Mucosa of rectum (tissue), 2 donors: ENCODE measurements around the gene BICD1.

Experiments
- H3K27ac ChIP-seq, 2 donors: one replicate each; pipeline ENCODE4 v1.7.0; 2013; ENCODE audit warnings: inconsistent platforms in 2 of 2, low read depth in 2 of 2, low read length in 2 of 2
- H3K27me3 ChIP-seq, 2 donors: one replicate each; pipeline ENCODE4 v1.7.0; 2013; ENCODE audit warnings: low read length in 2 of 2; ENCODE audit not compliant: control insufficient read depth in 2 of 2, insufficient read depth in 2 of 2
- H3K36me3 ChIP-seq, 2 donors: one replicate each; pipeline ENCODE4 v1.7.0; 2013; ENCODE audit warnings: low read length in 2 of 2; ENCODE audit not compliant: control insufficient read depth in 2 of 2, insufficient read depth in 2 of 2
- H3K4me1 ChIP-seq, 2 donors: one replicate each; pipeline ENCODE4 v1.7.0; 2013; ENCODE audit warnings: low read length in 2 of 2, mild to moderate bottlenecking in 1 of 2; ENCODE audit not compliant: control insufficient read depth in 2 of 2, insufficient read depth in 2 of 2
- H3K4me3 ChIP-seq, 2 donors: one replicate each; pipeline ENCODE4 v1.7.0; 2013; ENCODE audit warnings: low read length in 2 of 2
- H3K9ac ChIP-seq, 2 donors: one replicate each; pipeline ENCODE4 v1.7.0; 2013; ENCODE audit warnings: low read length in 2 of 2, low read depth in 1 of 2, mild to moderate bottlenecking in 1 of 2
- H3K9me3 ChIP-seq, 2 donors: one replicate each; pipeline ENCODE4 v1.7.0; 2013; ENCODE audit warnings: low read length in 2 of 2; ENCODE audit not compliant: control insufficient read depth in 2 of 2
- donor health status: healthy.
- donor health status: Normal muscosa, but diverticular disease.

The BICD1 gene

DNA sequence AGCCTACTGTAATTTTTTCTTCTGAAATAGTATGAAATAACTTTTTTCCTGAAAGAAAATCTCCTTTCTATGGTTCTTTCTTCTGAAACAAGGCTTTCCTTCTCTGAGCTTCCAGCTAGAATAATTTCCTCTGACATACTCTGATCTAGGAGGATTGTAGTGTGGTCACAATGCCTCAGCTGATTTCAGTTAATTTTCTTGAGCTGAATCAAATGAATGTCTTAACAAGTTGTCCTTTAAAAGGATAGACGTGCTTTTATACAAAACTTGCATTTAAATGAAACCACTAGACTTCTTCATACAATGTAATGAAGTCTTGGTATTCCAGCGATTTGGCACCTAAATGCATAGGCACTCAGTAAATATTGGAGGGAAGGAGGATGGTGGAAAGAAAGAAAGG lies 94.4 kb downstream of the BICD1 start:
- Histone ChIP-seq H3K27ac (no peak overlapping the region), H3K9ac (no peak overlapping the region), H3K4me3 (no peak overlapping the region), H3K9me3 (no peaks in the 10 kb centered on the region), H3K36me3 (no peaks in the 10 kb centered on the region), H3K4me1 (no peaks in the 10 kb centered on the region), H3K27me3 (no peaks in the 10 kb centered on the region)

DNA sequence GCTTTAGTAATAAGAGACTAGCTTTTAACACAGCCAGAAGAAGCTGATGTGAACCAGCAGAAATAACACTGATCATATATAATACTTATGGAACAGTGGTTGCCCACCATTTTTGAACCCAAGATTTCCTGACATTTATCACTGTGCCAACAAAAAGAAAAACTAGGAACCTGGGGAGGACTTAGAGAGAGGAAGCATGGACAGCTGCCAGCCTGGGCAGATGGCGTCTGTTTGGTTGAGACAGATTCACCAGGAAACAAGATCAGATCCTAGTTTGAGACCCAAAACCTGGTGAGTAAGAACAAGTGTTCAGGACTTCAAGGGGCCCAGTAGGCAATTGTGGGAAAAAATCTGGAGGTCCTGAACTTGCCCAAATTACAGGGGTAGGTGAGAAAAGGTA lies 95.3 kb downstream of the BICD1 start:
- no peaks in the 10 kb centered on the region for H3K4me1 ChIP-seq
- H3K27ac ChIP-seq: no peak overlapping the region
- no peak overlapping the region for H3K9ac ChIP-seq
- no peaks in the 10 kb centered on the region for H3K36me3 ChIP-seq
- no peaks in the 10 kb centered on the region for H3K27me3 ChIP-seq
- H3K4me3 ChIP-seq: no peak overlapping the region
- no peaks in the 10 kb centered on the region for H3K9me3 ChIP-seq

DNA sequence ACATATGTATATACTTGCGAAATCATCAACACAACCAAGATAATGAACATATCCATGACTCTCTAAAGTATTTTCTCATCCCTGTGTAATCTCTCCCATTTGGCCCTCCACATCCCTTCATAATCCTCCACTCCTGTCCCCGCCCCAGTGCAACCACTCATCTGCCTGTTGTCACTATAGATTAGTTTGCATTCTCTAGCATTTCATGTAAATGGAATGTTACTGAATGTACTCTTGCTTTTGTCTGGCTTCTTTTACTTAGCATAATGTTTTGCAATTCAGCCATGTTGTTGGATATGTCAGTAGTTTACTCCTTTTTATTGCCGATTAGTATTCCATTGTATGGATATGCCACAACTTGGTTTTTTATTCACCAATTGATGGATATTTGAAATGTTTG lies 99.1 kb downstream of the BICD1 start:
- H3K9me3 ChIP-seq: no peaks in the 10 kb centered on the region
- no peaks in the 10 kb centered on the region for H3K27me3 ChIP-seq
- no peak overlapping the region for H3K27ac ChIP-seq
- H3K9ac ChIP-seq: no peak overlapping the region
- H3K36me3 ChIP-seq: no peaks in the 10 kb centered on the region
- H3K4me1 ChIP-seq: no peaks in the 10 kb centered on the region
- H3K4me3 ChIP-seq: no peak overlapping the region

DNA sequence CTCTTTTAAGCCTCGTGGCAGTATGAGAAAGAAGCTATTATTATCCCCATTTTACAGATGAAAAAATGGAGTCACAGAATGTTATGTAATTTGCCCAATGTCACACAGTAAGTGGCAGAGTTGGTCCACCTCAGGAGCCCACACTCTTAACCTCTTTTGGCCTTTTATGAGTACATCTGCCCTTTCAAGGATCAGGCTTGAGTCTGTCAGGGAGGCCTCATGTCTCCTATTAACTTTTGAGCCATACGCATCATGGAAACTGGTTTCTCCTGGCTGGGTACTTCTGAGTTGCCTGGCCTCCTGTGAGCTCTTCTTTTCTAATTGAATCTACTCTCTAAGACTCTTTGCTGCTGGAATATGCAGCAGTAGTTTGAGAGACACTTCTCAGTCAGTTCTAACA lies 101.7 kb downstream of the BICD1 start:
- H3K4me3 ChIP-seq: no peak overlapping the region
- no peaks in the 10 kb centered on the region for H3K27me3 ChIP-seq
- H3K9me3 ChIP-seq: no peaks in the 10 kb centered on the region
- H3K27ac ChIP-seq: no peak overlapping the region
- no peaks in the 10 kb centered on the region for H3K36me3 ChIP-seq
- no peaks in the 10 kb centered on the region for H3K4me1 ChIP-seq
- H3K9ac ChIP-seq: no peak overlapping the region

DNA sequence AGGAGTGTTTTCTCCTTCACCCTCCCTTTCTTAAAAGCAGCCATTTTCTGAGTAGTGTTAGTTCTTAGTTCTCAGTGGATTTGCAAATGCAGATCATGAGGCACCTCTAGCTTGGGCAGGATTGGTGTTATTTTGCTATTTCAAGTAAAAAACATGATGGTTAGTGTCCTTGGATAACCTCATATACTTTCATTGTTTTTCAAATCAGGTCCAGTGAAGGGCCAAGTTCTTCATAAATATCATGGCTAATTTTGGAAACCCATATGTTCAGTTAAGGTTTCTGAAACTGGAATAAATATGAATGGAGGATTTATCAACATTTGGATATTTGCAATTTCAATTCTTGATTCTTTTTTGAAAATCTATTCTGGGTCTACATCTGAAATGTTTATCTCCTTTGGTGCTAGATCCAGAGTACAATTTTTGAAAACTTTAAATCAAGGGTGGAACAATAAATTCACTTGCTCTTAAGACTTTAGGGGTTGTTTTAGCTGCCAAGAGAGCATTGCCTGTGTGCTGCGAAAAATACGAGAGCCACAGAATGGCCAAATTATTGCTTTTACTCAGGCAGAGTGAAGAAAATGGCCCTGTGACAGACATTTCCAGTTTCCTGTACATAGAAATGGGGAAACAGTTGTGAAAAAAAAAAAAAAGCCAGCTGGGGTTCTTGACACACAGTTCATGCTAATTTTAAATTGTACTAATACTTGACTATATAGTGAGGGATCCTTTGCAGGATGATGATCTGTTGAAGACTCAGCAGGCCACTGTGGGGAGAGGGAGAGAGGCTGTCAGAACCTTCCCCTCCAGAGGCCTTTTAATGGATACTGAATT lies 104.6 kb downstream of the BICD1 start:
- Histone ChIP-seq H3K4me3 (no peak overlapping the region), H3K9me3 (no peaks in the 10 kb centered on the region), H3K27me3 (no peaks in the 10 kb centered on the region), H3K36me3 (no peaks in the 10 kb centered on the region), H3K4me1 (no peaks in the 10 kb centered on the region), H3K9ac (no peak overlapping the region), H3K27ac (no peak overlapping the region)

DNA sequence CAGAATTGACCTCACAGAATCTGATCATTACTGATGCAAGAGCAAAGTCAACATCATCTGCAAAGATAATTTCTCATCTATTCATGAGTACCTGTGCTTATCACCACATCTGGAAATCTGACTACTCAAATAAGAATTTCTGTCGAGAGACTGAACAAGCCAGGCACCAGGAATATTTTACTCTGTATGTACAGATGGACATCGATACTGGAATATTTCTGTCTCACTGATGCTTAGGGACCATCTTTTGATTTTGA lies 105.2 kb downstream of the BICD1 start:
- H3K27me3 ChIP-seq: no peaks in the 10 kb centered on the region
- H3K9ac ChIP-seq: no peak overlapping the region
- no peaks in the 10 kb centered on the region for H3K36me3 ChIP-seq
- no peak overlapping the region for H3K4me3 ChIP-seq
- H3K27ac ChIP-seq: no peak overlapping the region
- H3K4me1 ChIP-seq: no peaks in the 10 kb centered on the region
- H3K9me3 ChIP-seq: no peaks in the 10 kb centered on the region

DNA sequence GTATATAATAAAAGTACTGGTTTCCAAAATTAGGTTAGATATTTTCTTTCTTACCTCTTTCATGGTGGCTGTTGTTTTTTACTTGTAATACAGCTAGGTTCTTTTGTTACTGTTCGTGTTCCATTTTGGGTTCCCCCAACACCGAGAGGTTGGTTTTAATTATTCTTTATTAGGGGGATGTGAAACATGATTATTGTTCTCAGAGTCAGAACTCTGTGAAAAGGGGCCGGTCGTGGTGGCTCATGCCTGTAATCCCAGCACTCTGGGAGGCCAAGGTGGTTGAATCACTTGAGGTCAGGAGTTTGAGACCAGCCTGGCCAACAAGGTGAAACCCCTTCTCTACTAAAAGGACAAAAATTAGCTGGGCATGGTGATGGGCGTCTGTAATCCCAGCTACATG lies 108.1 kb downstream of the BICD1 start:
- Histone ChIP-seq H3K27ac (no peak overlapping the region), H3K9me3 (no peaks in the 10 kb centered on the region), H3K4me1 (no peaks in the 10 kb centered on the region), H3K27me3 (no peaks in the 10 kb centered on the region), H3K4me3 (no peak overlapping the region), H3K36me3 (no peaks in the 10 kb centered on the region), H3K9ac (no peak overlapping the region)

DNA sequence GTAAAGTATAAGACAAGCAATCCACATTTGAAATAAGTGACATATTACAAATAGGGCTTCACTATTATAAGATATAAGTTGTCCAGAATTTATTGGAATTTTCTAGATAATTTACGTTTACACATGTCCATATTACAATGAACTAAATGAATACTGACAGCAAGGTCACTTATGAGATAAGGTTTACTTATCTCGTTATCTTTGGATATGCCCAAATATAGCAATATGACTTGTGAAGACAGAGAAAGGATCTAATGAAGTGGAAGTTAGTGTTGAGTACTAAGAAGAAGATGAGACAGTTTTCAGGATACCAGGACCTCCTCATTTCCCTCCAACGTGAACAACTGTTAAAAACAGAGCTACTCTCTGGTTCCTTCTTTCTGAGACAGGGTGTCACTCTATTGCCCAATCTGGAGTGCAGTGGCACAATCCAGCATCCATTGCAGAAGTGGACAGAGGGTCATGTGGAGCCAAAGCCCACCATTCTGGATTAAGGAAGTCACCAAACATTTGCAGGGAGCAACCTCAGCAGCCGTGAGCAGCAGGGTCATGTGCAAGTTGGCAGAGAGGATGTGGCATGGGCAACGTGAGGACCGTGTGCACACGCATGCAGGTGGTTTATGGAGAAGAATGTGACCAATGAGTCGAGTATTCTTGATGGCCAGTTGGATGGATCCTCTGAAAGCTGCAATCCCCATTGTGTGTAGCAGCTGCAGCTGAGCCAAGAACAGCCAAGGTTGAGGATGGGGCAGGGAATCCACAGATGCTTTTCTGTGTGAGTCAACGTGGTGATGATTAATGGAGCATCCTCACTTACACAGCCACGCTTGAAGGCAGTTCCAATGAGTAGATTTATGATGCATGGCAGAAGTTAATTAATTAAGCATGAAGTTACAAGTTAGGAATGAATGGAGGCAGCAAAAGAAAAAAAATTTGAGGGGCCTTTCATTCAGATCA lies 111.0 kb downstream of the BICD1 start:
- H3K9ac ChIP-seq: no peak overlapping the region
- no peaks in the 10 kb centered on the region for H3K9me3 ChIP-seq
- H3K27me3 ChIP-seq: no peaks in the 10 kb centered on the region
- no peak overlapping the region for H3K27ac ChIP-seq
- no peaks in the 10 kb centered on the region for H3K36me3 ChIP-seq
- no peak overlapping the region for H3K4me3 ChIP-seq
- no peaks in the 10 kb centered on the region for H3K4me1 ChIP-seq

DNA sequence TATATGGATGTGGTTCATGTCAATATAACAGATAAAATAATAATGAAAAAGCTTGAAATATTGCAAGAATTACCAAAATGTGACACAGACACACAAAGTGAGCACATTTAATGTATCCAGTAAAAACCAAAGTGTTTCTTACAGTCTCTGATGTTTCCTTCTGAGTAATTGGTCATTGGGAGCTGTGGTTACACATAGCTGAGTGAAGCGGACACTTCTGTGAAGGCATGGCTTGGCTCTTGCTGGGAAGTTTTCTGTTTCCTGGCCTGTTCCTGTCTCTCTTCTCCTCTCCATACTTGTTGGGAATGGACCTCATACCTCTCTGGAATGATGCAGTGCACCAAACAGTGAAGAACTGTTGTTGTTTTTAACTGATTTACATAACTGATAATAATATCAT lies 117.3 kb downstream of the BICD1 start:
- Histone ChIP-seq H3K9ac (no peak overlapping the region), H3K4me3 (no peak overlapping the region), H3K27me3 (no peaks in the 10 kb centered on the region), H3K9me3 (no peaks in the 10 kb centered on the region), H3K27ac (no peak overlapping the region), H3K4me1 (no peaks in the 10 kb centered on the region), H3K36me3 (no peaks in the 10 kb centered on the region)

DNA sequence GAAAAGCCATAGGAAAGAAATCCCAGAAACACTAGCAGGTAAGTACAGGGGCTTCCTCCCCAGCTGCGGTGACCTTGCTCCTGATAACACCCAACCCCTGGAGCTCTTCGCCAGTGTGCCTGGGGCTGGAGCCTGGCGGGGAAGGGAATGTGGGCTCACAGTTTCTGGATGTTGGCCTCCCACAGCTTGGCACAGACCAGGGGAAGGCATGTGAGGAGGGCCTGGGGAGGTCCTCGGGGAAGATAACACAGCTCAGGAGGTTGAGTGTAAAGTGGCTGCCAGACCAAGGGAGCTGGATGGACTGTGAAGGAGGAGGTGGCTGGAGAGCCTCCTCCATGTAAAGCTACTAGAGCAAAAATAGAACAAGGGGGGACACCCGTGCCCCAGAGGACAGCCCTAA lies 120.1 kb downstream of the BICD1 start:
- Histone ChIP-seq H3K4me1 (no peaks in the 10 kb centered on the region), H3K27ac (no peak overlapping the region), H3K9me3 (no peaks in the 10 kb centered on the region), H3K36me3 (no peaks in the 10 kb centered on the region), H3K9ac (no peak overlapping the region), H3K4me3 (no peak overlapping the region), H3K27me3 (no peaks in the 10 kb centered on the region)
